GM18499 (cell line): ENCODE results near the gene GABRG3.

Source experiments
- ATAC-seq: cut with Tn5 transposase; IDR thresholded peaks from one replicate; pipeline ENCODE4 v1.9.1; 2021; ENCODE audit warnings: moderate number of reproducible peaks; ENCODE audit not compliant: insufficient read depth, unreplicated experiment

Gene GABRG3

DNA sequence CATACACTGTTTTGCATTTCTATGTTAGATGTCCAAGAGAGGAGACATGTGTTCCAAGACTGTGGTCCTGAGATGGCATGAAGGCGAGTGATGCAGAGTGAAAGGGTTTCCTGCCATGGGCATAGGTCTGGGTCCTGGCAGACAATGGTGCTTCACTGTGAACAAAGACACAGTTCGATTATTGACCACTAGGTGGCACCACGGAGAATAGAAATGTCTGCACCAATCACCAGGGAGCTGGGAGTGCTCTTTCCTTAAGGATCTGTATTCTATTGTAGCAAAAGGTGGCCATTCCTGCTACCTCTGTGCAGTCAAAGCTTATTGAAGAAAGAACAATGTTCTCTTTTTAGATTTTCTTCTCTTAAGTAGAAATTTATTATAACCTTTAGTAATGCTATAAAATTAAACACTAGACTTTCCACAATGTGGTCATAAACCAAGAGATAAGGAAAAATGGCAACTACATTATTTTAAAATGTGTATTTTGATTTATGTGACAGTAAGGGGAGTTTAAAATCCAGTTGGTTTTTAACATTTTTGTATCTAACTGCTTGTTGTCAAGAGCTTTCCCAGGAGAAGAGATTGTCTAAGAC lies 88.7 kb downstream of the GABRG3 start:
- no peak for ATAC-seq

DNA sequence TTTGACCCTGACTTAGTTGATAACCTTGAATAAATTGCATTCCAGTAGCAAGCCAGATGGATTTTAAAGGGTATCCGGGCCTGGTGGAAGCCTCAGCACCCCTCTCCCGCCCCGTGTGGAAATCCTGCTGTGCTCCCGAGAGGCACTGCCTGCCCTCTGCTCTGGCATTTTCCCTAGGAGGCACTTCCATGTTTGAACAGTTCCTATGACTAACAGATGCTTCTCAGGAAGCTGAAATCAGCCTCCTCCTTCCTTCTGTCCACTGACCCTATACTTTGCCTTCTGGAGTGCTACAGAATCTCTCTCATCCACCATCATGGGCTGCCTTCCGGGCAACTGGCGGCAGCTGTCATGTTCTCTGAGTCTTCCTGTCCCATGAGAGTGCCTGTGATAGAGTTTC lies 90.8 kb downstream of the GABRG3 start:
- no peak for ATAC-seq

DNA sequence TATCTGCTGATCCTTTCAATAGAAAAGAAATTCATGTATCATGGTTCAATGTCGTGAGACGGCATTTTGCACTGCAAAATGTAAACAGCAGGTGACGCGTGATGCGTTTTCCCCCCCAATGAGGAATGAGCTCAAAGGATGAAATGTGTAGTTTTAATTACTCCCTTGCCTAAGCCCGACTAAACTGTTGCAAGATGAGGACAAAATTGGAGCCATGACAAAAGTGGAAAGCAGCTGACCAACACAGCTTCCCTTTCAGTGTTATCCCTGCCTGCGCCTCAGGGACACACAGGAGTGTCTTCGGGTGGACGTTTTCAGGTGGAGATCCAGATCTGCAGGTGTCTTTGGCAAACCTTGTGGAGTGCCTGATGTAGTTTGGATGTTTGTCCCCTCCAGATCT lies 92.0 kb downstream of the GABRG3 start:
- no peak for ATAC-seq

DNA sequence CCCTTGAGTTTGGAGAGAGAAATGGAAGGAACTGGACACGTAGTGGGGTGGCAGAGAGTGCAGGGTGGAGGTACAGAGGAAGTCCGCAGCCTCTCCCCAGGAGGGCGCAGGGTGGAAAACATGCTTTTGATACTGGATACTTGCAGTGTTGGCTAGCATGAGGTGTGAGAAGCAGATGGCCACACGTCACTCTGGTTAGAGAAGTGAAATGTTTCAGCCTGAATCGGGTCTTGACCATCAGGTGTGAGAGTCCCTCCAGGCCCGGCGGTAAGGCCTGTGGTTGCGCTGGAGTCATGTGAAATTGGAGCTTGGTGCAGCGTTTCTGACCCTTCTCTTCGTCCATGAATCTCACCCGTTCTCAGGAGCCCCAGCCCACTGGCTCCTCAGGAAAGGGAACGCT lies 93.1 kb downstream of the GABRG3 start:
- ATAC-seq = no peak

DNA sequence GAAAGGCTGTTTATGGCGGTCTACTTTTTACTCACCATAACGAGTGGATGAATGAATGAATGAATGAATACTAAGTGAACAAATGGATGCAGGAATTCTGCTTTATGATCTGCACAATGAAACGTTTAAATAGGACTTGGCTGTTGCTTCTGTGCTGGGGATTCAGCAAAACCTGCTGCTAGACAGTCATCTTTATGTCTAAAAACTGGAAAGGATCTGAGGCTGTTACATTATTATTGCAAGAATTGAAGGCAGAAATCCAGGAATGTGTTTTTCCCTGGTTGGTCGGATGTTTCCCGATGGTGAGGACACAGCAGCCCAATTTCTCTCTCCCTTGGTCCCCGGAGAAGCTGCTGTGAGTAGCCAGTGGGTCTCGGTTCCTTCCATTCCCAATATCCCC lies 94.2 kb downstream of the GABRG3 start:
- no peak for ATAC-seq

DNA sequence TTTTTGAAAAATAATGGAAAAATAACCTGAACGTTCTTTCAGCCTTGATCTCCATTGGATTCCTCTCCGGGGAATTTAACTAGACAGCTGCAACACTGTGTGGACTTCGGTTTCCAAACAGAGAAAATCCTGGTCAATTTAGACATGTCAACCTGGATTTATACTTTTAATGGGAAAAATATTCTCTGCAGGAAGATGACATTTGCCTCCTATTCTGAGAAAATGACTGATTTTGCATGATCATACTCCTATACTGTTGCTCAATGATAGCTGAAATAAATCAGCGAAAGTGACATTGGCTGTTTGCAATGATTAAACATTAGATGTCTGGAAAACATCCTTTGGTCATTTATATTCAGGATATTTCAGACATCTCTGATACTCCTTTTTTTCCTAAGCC lies 94.8 kb downstream of the GABRG3 start:
- ATAC-seq = no peak

DNA sequence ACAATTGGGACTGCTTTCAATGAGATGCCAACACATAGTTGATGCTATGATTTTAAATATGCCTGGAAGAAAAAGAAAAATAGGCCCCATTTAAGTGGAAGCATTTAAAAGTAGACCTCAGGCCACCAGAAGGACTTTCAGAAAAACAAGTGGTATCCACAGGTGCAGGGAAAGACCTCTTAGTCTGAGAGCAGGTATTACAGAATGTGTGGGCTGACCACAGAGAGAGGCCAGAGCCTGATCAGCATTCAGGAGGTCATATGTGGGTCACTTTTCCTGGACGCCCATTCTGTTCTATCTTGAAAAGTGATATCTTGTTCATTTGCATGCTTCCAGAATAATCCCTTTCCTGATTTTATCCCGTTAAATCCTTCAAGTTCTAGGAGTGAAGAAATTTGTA lies 95.5 kb downstream of the GABRG3 start:
- ATAC-seq = no peak

DNA sequence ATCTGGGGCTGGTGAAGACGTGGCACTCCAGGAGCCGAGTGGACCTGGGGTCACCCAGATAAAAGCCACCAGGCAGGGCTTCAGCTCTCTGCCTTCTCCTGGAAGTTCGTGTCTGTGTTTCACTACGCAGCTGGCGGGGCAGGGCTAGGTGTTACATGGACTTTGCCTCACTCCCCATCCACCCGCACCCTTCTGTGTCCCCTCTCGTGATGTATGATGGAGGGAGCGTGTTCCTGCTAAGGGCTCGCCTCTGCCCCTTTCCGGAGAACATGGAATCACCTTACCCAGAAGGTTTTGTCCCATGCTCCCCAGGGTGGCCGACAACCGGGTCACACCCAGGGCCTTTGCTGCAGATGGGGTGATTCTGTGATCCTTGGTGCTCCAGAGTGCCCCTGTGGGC lies 96.2 kb downstream of the GABRG3 start:
- no peak for ATAC-seq

DNA sequence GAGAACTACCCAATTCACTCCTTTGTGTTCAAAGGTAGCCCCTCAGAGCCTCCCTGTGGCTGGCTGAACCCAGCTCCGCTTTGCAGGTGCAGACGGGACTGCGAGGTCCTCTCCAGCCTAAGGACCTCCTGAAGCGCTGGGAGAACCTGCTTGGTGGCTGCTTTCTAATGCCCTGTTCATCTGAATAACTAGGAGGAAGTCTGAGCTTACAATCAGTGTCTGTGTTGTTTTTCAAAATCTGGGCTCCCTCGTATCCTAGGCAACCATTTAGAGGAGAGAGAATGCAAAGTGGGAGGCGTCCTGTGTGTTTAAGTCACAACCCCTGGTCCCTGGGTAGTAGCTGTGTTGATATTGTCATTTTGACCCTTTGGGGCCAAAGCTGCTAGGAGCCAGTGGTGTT lies 99.9 kb downstream of the GABRG3 start:
- ATAC-seq = no peak

DNA sequence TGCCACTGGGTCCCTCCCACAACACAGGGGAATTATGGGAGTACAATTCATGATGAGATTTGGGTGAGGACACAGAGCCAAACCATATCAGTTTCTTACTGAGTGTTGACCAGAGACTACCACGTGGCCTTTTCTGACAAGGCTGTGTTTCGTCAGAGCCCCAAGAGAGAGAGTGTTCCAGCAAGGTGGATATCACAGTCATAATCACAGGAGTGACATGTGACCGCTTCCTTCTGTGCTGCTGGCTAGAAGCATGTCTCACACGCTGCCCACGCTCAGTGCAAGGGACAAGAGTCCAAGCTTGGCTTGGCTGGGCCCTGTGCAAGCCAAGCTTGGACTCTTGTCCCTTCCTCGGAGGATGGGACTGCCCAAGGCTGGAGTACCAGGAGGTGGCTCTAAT lies 103.2 kb downstream of the GABRG3 start:
- no peak for ATAC-seq

DNA sequence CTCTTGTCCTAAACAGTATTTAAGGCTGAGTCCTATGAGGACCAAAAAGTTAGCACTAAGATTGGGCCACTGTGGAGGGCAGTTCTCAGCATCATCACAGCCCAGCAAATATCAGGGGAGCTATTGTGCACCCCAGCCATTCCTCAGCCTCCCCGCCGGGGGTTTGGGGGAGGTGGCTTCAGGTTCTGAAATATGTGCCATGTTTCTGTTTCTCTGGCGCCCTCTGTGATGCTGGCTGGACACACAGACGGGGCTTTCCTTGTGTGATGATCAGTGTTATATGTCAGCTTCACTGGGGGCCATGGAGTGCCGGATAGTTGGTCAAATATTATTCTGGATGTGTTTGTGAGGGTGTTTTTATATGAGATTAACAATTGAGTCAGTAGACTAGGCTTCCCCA lies 106.8 kb downstream of the GABRG3 start:
- ATAC-seq = no peak

DNA sequence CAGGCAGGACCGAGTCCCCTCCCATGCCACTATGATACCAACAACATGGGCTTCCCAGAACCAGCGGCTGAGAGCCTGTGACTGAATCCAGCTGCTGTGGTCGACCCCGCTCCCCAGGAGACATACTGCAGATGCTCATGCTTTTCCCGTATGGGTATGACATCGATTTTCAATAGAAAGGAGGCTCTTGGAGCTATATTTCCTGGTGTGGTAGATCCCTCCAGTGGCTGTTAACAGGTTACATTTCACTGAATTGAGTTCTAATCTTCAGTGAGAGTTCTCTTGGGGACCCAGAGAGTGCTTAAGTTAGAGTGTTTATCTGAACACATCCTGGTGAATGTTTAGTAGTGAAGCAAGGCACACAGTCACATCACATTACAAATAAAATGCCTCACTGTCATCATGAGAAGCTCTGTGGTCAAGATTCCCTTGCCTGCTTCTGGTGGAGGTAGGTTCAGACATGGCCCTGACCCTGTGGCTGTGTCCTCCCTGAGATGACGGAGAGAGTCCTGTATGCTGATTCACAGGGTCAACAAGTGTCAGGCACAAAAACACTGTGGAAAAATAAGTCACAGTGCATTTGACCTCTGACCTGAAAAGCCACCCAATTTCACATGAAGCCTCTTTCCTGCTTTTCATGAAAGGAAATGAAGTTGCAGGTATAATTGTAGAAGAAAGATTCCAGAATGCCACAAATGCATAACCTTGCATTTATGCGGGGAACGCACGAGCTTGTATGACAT lies 110.9 kb downstream of the GABRG3 start:
- no peak for ATAC-seq

DNA sequence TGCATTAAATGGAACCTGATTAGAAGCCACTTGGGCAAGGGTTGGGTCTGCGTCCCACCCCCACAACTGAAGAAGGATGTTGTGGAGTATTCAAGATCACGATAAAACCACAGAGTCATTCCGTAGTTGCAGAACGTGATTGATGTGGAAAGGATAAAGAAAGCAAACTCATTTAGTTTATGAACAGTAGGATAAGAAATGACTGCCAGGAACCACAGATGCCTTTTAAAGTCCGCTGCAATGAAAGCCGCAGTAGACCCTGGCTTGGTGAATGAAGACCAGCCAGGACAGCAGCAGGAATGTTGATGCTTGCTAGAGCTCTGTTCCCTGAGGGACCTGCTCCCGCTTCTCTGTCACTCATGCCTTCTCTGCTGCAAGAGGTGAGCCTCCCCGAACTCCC lies 111.5 kb downstream of the GABRG3 start:
- ATAC-seq = no peak

DNA sequence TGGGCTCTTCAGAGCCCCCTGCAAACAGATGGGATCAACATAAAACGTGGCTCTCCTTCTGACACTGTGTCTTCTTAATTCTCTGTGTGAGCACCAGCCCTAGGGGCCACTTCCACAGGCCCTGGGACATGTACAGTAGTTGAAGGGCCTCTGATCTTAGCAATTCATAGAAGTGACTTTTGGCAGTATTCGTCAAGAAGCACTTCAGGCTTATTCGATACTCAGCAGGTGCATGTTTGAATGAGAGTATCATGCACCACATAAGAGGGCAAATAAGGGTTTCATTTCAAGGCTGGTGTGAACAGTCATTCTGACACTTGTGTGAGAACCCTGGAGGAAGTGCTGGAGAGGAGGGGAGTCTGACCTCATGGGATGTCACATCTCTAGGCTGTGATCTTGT lies 113.9 kb downstream of the GABRG3 start:
- ATAC-seq = no peak

DNA sequence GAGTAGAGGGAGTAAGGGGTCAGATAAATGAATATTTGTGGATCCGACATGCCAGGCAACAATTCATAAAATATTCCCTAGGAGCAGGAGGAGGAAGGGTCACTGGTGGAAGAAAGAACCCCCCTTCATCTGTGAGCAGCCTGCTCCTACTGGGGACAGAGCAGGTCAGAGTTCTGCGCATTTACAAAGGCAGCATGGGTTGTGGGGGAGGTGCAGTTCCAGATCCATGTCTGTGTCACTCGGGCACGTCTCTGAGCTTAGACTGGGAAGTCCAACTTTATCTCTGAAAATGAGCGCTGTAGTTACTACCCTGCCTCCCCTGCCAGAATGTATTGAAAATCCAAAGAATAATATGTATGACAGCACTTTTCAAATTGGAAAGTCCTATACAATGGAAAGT lies 115.2 kb downstream of the GABRG3 start:
- no peak for ATAC-seq

DNA sequence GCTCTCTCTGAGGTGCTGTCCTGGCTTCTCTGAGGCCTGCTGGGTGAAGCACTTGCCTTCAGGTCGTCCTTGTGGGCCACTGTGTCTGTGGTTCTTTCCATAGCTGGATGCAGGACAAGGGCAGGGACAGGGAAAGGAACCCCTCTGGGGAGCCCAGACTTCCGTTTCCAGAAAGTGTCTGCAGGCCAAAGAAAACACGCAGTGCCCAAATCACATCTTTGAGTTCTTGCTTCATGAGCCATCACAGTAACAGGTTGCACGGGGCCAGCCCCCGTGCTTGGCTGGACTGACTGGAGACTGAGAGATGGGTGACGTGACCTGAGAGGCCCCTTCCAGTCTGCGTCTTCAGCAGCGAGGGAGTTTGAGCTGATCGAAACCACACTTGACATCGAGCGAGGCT lies 115.8 kb downstream of the GABRG3 start:
- no peak for ATAC-seq

DNA sequence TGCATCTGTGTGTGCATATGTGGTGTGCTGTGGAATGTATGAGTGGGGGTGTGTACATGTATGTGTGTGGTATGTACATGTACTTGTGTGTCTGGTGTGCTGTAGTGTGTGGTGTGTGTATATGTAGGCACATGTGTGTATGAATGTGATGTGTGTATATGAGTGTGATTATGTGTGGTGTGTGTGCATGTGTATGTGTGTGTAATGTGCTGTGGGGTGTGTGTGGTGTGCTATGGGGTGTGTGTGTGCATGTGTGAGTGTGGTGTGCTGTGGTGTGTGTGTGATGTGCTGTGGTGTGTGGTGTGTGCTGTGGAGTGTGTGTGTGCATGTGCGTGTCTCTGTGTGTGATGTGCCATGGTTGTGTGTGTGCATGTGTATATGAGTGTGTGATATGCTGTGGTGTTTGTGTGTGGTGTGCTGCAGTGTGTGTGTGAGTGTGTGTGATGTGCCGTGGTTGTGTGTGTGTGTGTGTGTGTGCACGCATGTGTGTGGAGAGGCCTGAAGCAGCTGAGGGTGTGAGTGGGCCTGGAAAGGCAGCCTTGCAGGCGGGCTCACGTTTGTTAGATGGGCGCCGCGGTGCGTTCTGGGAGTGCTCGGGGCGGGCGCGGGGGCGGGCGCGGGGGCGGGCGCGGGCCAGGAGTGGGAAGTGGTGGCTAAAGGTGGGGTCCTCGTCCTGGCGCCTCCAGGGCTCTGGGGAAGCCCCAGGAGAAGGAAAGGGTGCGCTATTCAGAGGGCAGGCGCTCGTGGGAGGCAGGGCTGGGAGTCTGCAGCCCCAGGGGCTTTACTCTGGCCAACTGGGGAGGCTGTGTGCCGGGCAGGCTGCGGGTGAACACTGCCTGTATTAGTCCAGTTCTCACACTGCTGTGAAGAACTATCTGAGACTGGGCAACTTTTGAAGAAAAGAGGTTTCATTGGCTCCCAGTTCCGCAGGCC lies 116.9 kb downstream of the GABRG3 start:
- ATAC-seq = no peak

DNA sequence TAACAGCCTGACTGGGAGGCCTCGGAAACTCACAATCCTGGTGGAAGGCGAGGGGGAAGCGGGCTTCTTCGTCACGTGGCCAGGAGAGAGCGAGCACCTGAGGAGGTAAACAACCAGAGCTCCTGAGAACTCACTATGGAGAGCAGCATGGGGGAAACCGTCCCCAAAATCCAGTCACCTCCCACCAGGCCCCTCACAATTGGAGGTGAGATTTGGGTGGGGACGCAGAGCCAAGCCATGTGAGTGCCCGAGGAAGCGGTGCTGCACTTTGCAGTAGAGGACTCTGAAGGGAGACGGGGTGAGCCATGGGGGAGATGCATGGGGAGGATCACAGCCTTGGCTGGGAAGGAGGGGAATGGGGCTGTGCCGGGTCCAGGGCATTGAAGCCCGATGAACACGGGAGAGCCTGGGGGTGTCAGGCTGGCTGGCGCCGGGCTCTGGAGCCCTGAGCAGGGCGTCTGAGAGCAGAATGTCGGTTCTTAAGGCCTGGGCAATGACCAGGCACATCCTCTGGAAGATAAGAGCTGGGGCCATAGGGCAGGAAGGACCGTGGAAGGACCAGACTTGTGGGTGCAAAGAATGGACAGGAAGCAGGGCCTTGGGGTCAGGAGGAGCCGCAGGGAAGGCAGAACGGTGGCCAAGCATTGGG lies 117.7 kb downstream of the GABRG3 start:
- no peak for ATAC-seq

DNA sequence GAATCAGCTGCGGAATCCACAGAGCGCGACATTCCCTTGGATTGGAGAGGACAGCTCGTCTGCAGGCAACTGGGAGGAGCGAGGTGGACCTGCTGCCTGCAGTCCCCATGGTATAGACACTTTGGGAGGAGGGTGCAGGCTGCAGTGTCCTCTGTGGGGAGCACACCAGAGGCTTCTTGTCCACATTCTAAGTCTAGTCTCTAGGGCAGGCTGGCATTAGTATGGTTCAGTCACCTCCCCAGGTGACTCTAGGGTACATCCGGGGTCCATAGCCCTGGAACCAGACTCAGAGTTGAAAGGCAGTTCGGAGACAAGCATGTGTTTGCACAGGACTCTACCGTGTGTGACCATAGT lies 118.2 kb downstream of the GABRG3 start:
- ATAC-seq = no peak

DNA sequence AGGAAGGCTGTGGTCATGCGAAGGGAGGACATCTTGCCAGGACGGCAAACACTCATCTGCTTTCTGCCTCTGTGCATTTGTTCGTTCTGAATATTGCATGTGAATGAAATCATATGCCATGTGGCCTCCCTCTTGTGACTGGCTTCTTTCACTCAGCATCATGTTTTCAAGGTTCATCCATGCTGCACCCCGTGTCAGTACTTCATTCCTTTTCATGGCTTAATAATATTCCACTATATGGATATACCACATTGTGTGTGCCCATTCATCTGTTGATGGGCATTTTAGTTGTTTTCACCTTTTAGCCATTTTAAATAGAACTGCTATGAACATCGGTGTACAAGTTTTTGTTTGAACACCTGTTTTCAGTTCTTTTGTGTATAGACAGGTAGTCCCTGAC lies 118.7 kb downstream of the GABRG3 start:
- no peak for ATAC-seq
